M059J (cell line): ENCODE data around the gene CEACAM3. TPM values are rescaled to one million over a fixed set of nuclear protein-coding genes. Genes with fewer than 3 reads are reported as not detected.
A peak's percentile ranks its signal among the peaks of the same experiment; 100 is the strongest.
"Not testable (repeated sequence)": the region's sequence is repeated elsewhere in the genome, so short reads cannot be mapped to it uniquely, and the experiment has no call there.

Experiments used
- DNase-seq: peaks from one replicate; pipeline ENCODE4 v3.0.0-alpha.2; 2012; ENCODE audit warnings: low read depth
- total RNA-seq: library from RNA; depleted of rRNA; stranded (reverse); fragments of >200 nt; shearing (Covaris generic); gene quantifications from 2 replicates; pipeline ENCODE4 v1.2.3, GENCODE V29; 2014; rRNA removed

CEACAM3 gene
- not detected in 2 replicates for total RNA-seq

GRCh38 chr19:41796362-41796761 is at the start of gene CEACAM3:
Gene CEACAM3, plus strand, starts transcription at chr19:41796587. Its CDS starts 91 bp downstream, at chr19:41796678.
- no peak for DNase-seq

GRCh38 chr19:41746593-41747227 is 49.7 kb upstream of the CEACAM3 start:
- DNase-seq, result peak; percentile 46

DNA sequence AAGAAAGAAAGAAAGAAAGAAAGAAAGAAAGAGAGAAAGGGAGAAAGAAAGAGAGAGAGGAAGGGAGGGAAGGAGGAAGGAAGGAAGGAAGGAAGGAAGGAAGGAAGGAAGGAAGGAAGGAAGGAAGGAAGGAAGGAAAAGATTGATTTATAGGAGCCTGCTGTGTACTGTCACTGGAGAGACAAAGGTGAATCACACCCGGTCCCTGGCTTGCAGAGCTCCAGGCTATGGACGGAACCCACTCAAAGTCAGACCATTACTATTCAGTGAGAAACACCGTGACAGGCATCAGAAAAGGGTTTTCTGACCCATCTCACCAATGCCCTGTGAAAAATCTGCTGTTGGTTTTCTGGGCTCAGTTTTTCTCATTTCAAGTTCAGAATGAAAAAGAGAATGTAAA is 48.4 kb upstream of the CEACAM3 start:
- no peak for DNase-seq

DNA sequence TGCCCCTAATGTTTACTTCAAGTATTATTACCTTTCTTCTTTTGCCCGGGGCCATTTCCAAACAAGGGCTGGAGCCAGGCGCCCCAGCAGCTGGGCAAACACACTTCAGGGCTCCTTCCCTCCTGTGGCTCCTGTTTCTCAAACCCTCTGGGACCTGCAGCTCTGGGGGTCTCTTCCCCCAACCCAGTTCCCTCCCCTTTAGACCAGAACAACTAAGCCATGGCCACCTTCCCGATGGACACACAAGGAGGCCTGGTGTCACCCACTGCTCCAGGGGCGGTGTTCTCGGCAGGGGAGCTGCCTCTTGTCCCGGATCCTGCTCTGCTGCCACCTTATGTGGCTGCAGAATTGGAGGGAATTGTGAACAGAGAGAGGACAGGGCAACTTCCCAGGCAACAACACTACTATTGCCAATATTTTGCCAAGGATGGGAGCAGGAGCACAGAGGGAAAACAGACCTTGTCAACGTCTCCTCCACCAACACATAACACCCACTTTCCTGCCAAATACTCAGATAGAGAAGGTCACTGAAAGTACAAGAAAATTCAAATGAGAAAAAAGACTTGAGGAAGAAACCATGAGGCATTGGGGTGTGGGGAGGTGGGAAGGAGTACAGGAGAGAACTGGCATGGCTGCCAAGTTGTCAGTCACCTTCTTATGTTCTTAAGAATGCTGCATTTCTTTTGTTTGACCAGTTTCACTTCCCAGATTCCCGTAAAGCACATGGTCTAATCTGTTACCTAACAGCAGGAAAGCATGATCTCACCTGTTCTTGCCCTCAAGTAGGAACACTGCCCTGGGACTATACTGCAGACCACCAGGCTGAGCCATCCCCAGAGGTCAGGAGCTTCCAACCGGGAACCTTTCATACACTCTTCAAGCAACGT is 45.9 kb upstream of the CEACAM3 start:
- not testable (repeated sequence) for DNase-seq

GRCh38 chr19:41753159-41753558 is 43.2 kb upstream of the CEACAM3 start:
- peak; percentile 18 for DNase-seq

- peak; percentile 30 for DNase-seq
Measured at GRCh38 chr19:41753936-41754529, 42.4 kb upstream of the CEACAM3 start.

DNA sequence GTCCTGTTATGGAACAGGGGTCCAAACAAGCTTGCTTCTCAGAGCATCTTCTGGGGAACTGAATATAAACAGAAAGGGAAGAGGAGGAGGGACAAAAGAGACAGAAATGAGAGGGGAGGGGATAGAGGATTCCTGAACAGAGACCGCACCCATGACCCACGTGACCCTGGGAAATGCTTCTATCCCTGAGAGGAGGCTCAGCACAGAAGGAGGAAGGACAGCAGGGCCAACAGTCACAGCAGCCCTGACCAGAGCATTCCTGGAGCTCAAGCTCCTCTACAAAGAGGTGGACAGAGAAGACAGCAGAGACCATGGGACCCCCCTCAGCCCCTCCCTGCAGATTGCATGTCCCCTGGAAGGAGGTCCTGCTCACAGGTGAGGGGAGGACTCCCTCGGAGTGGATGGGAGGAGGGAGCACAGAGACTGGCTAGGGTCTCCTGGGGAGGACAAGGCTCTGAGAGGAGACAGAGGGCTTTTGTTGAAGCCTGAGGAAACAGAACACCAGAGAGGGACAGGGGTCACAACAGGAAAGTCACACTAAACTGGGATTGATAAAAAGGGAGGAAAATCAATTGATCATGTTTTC is 41.0 kb upstream of the CEACAM3 start, which contains the start of gene CEACAM6:
TSS of gene CEACAM6 (plus strand) at position 203 of the 586 bp plus-strand sequence. CDS start at position 312, 109 bp downstream.
- DNase-seq, result no peak

- DNase-seq, result peak; percentile 6
Measured at GRCh38 chr19:41758846-41759245, 37.5 kb upstream of the CEACAM3 start.

- DNase-seq, result no peak
Measured at GRCh38 chr19:41767115-41767514, 29.3 kb upstream of the CEACAM3 start.

GRCh38 chr19:41768105-41768504 is 28.3 kb upstream of the CEACAM3 start:
- DNase-seq, result not testable (repeated sequence)

DNA sequence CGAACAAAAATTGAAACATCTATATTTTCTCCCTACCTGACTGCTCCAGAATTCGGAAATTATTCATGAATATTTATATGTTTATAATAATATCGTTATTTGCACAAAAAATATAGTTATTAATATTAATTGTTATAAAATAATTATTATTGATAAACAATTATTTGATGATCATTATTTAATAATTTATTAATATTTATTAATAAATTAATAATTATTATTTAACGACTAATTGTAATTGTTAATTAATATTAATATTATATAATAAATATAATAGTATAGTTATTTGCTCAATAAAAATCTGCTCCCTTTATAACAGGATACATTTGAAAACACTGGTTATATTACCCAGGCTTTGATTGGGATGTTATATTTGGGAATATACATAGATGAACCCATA is 26.8 kb upstream of the CEACAM3 start:
- no peak for DNase-seq

GRCh38 chr19:41771410-41771809 is 25.0 kb upstream of the CEACAM3 start:
- DNase-seq, result no peak

GRCh38 chr19:41774515-41774980 is 21.8 kb upstream of the CEACAM3 start:
- DNase-seq, result no peak

GRCh38 chr19:41776700-41777099 is 19.7 kb upstream of the CEACAM3 start:
- DNase-seq, result no peak

DNA sequence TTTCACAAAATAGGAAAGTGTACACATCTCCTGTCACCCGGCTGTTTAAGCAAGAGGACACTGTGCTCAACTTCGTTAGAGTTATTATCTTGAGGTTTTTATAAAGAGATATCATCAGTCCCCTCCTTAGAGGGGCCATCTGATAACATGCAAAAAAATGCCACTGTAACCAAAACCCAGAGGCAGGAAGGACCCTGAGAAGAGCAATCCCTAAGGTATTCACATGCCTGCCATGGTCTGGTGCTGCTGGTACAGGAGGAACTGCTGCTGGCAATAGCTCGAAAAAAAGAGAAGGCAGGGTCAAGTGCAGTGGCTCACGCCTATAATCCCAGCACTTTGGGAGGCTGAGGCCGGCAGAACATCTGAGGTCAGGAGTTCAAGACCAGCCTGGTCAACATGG is 12.8 kb upstream of the CEACAM3 start:
- DNase-seq, result no peak

- DNase-seq, result no peak
Measured at GRCh38 chr19:41784312-41784711, 12.1 kb upstream of the CEACAM3 start.

DNA sequence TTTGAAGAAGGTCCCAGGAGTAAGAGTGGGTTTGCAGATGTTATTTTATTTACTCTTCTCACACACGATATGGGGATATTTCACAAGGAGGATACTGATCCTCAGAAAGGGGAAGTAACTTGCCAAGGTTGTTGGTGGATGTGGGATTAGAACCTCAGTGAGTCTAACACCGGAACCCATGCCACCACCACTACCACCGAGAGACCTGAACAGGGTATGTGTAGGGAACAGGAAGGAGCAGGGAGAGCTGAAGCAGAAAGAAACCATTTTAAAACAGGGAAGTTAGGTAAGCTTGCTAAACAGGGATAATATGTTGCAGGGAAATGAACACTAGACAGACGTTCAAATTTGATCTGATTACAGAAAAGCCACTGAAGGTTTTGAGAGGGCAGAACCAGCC is 11.6 kb upstream of the CEACAM3 start:
- DNase-seq, result no peak

DNA sequence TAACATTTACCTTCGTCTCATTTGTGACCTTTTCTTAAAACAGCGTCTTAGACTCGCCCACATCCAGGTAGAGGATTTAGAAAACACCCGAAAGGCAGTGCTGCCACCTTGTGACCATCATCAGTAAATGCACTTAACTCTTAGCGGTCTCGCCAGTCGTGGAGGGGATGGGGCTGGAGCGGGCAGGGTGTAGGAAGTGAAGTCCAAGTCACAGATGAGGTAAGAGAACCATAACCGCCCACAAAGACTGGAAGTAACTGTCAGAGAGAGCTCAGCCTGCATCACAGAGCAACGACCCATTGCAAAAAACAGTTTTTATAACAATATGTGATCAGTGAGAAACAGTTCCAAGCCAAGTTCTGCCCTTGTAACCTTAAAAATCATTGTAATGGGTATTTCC is 10.7 kb upstream of the CEACAM3 start:
- DNase-seq, result peak; percentile 63

- DNase-seq, result no peak
Measured at GRCh38 chr19:41787055-41787454, 9.3 kb upstream of the CEACAM3 start.

DNA sequence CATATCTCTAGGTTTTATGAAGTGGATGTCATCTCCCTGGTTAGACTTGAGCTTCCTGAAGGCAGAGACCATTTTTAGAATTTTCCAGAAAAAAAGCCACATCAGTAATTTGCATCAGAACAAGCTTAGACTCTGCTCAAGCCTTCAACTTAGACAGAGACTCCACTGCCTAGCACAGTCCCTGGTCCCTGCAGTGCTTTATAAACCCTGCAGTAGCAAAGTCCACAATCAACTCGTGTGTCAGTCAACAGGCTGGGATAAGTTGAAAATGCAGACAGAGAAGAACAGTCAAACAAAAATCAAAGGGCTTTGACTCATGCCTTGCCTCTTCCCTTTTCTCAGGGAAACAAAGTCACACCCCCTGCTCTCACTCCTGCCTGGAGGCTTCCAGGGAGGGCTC is 7.9 kb upstream of the CEACAM3 start:
- DNase-seq, result not testable (repeated sequence)

- DNase-seq, result not testable (repeated sequence)
Measured at GRCh38 chr19:41789053-41789452, 7.3 kb upstream of the CEACAM3 start.
